ENCODE data around the gene DDX39B. TPM values are rescaled to one million over a fixed set of nuclear protein-coding genes. Genes with fewer than 3 reads are reported as not detected.
A peak's percentile ranks its signal among the peaks of the same experiment; 100 is the strongest.

DDX39B gene
- total RNA-seq, 2 experiments from 2014 or later, result 420 to 442 TPM

DNA sequence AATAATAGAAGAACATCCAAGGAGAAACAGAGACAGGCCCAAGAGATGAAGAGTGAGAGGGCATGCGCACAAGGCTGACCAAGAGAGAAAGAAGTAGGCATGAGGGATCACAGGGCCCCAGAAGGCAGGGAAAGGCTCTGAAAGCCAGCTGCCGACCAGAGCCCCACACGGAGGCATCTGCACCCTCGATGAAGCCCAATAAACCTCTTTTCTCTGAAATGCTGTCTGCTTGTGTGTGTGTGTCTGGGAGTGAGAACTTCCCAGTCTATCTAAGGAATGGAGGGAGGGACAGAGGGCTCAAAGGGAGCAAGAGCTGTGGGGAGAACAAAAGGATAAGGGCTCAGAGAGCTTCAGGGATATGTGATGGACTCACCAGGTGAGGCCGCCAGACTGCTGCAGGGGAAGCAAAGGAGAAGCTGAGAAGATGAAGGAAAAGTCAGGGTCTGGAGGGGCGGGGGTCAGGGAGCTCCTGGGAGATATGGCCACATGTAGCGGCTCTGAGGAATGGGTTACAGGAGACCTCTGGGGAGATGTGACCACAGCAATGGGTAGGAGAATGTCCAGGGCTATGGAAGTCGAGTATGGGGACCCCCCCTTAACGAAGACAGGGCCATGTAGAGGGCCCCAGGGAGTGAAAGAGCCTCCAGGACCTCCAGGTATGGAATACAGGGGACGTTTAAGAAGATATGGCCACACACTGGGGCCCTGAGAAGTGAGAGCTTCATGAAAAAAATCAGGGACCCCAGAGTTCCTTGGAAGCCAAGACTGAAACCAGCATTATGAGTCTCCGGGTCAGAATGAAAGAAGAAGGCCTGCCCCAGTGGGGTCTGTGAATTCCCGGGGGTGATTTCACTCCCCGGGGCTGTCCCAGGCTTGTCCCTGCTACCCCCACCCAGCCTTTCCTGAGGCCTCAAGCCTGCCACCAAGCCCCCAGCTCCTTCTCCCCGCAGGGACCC lies 32.6 kb upstream of the DDX39B start:
- H3K27ac Mint-ChIP-seq, result peak overlapping the region; percentile 59
- DNase-seq, result no peak
- no peaks in the 10 kb centered on the region for H3K9me3 Mint-ChIP-seq
- POLR2A ChIA-PET, result interaction anchor here (0.6 to 2.0 kb wide), 9 partner anchors 14 to 256 kb away, joined by 3 to 15 read pairs (median 5); partner anchors contain the start of genes DDX39B, NCR3 and NFKBIL1
- peaks cover 4% of the 10 kb centered on the region for H3K27me3 Mint-ChIP-seq
- H3K4me3 Mint-ChIP-seq, result peak overlapping the region; percentile 90
- peaks cover 94% of the 10 kb centered on the region for H3K4me1 Mint-ChIP-seq
- CTCF ChIA-PET, result interaction anchor here (0.7 to 18.9 kb wide), 9 partner anchors 11 to 352 kb away, joined by 3 to 576 read pairs (median 4); partner anchors contain the start of genes ATP6V1G2, DDX39B, LST1 and LTB
- H3K36me3 Mint-ChIP-seq (ENCODE audit: low read depth), result peaks cover 48% of the 10 kb centered on the region

DNA sequence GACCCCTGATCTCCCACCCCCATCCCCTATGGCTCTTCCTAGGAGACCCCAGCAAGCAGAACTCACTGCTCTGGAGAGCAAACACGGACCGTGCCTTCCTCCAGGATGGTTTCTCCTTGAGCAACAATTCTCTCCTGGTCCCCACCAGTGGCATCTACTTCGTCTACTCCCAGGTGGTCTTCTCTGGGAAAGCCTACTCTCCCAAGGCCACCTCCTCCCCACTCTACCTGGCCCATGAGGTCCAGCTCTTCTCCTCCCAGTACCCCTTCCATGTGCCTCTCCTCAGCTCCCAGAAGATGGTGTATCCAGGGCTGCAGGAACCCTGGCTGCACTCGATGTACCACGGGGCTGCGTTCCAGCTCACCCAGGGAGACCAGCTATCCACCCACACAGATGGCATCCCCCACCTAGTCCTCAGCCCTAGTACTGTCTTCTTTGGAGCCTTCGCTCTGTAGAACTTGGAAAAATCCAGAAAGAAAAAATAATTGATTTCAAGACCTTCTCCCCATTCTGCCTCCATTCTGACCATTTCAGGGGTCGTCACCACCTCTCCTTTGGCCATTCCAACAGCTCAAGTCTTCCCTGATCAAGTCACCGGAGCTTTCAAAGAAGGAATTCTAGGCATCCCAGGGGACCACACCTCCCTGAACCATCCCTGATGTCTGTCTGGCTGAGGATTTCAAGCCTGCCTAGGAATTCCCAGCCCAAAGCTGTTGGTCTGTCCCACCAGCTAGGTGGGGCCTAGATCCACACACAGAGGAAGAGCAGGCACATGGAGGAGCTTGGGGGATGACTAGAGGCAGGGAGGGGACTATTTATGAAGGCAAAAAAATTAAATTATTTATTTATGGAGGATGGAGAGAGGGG lies 31.7 kb upstream of the DDX39B start:
- ChIA-PET CTCF (interaction anchor here (1.2 to 18.9 kb wide), 5 partner anchors 22 to 79 kb away, joined by 4 to 576 read pairs (median 20); partner anchors contain the start of genes ATP6V1G2, DDX39B, LST1 and LTB), POLR2A (interaction anchor here (2.0 kb wide), 1 partner anchor 24 kb away, joined by 15 read pairs; no protein-coding TSS in a partner anchor)
- Mint-ChIP-seq H3K9me3 (no peaks in the 10 kb centered on the region), H3K27ac (peak overlapping the region; percentile 96), H3K4me1 (peaks cover 94% of the 10 kb centered on the region), H3K36me3 (ENCODE audit: low read depth) (peaks cover 38% of the 10 kb centered on the region), H3K4me3 (peak overlapping the region; percentile 90), H3K27me3 (peaks cover 6% of the 10 kb centered on the region)
- DNase-seq, result no peak

DNA sequence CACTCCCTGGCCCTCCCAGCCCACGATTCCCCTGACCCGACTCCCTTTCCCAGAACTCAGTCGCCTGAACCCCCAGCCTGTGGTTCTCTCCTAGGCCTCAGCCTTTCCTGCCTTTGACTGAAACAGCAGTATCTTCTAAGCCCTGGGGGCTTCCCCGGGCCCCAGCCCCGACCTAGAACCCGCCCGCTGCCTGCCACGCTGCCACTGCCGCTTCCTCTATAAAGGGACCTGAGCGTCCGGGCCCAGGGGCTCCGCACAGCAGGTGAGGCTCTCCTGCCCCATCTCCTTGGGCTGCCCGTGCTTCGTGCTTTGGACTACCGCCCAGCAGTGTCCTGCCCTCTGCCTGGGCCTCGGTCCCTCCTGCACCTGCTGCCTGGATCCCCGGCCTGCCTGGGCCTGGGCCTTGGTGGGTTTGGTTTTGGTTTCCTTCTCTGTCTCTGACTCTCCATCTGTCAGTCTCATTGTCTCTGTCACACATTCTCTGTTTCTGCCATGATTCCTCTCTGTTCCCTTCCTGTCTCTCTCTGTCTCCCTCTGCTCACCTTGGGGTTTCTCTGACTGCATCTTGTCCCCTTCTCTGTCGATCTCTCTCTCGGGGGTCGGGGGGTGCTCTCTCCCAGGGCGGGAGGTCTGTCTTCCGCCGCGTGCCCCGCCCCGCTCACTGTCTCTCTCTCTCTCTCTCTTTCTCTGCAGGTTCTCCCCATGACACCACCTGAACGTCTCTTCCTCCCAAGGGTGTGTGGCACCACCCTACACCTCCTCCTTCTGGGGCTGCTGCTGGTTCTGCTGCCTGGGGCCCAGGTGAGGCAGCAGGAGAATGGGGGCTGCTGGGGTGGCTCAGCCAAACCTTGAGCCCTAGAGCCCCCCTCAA lies 30.5 kb upstream of the DDX39B start, which contains the start of gene LTA:
Gene LTA, plus strand, starts transcription at position 249 of the 871 bp plus-strand sequence. Its CDS starts 454 bp downstream, at position 703.
- H3K27ac Mint-ChIP-seq, result peak within 1 kb of the TSS; percentile 96
- H3K4me1 Mint-ChIP-seq, result peaks cover 97% of the 10 kb centered on the region
- DNase-seq, result peak; percentile 75
- peaks cover 6% of the 10 kb centered on the region for H3K27me3 Mint-ChIP-seq
- H3K36me3 Mint-ChIP-seq (ENCODE audit: low read depth), result peaks cover 32% of the 10 kb centered on the region
- ChIA-PET CTCF (interaction anchor here (1.0 to 18.9 kb wide), 9 partner anchors 10 to 25 kb away, joined by 3 to 576 read pairs (median 23); partner anchors contain the start of genes ATP6V1G2, LST1, LTB and NCR3), POLR2A (no interaction called here)
- H3K4me3 Mint-ChIP-seq, result peak within 1 kb of the TSS; percentile 90
- no peaks in the 10 kb centered on the region for H3K9me3 Mint-ChIP-seq

DNA sequence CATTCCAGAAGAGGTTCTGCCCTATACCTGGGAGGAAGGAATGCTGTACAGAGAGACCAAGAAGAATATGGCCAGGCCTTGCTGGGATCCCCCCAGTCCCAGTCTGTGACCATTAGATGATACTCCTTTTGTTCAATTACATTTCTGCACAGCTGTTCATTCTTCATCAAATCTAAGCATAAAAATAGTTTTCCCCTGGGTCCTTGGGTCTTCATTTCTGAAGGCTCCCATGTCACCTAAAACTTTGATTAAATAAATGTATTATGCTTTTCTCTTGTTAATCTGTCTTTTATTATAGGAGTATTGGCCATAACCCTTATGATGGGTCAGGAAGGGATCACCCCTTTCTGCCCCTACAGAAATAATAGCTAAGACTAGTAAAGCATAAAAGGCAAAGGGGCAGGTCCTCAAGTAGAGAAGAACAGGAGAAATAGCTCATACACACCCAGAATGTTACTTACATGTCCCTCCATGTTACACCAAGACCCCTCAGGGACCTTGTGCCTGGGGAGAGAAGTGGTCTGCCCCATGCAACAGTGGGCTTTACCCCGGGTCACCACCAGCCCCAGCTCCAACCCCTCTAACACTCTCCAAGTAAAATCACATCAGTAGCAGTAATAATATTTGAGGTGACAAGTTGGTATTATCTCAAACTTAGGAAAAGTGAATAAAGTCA lies 28.2 kb upstream of the DDX39B start:
- ChIA-PET CTCF (interaction anchor here (0.5 to 6.7 kb wide), 8 partner anchors 10 to 359 kb away, joined by 3 to 60 read pairs (median 11); partner anchors contain the start of genes LST1, LTB, NCR3 and NFKBIL1), POLR2A (interaction anchor here (0.5 kb wide), 1 partner anchor 257 kb away, joined by 3 read pairs; the partner anchor contains the start of gene HSPA1B)
- H3K4me3 Mint-ChIP-seq, result no peak overlapping the region
- DNase-seq, result no peak
- no peak overlapping the region for H3K27ac Mint-ChIP-seq
- H3K4me1 Mint-ChIP-seq, result peaks cover 82% of the 10 kb centered on the region
- H3K9me3 Mint-ChIP-seq, result no peaks in the 10 kb centered on the region
- peaks cover 20% of the 10 kb centered on the region for H3K36me3 Mint-ChIP-seq (ENCODE audit: low read depth)
- H3K27me3 Mint-ChIP-seq, result peaks cover 14% of the 10 kb centered on the region

GRCh38 chr6:31568537-31568961 lies 26.7 kb upstream of the DDX39B start:
- Mint-ChIP-seq H3K4me3 (peak overlapping the region; percentile 3), H3K9me3 (no peaks in the 10 kb centered on the region), H3K27me3 (peaks cover 21% of the 10 kb centered on the region), H3K4me1 (peaks cover 74% of the 10 kb centered on the region), H3K27ac (peak overlapping the region; percentile 75), H3K36me3 (ENCODE audit: low read depth) (peaks cover 22% of the 10 kb centered on the region)
- peak; percentile 87 for DNase-seq
- CTCF ChIA-PET, result interaction anchor here (0.7 to 6.7 kb wide), 9 partner anchors 9 to 92 kb away, joined by 3 to 60 read pairs (median 9); partner anchors contain the start of genes C6orf47, LST1, LTB and NCR3
- POLR2A ChIA-PET, result interaction anchor here (0.5 to 1.9 kb wide), 5 partner anchors 9 to 371 kb away, joined by 3 to 4 read pairs (median 3); partner anchors contain the start of gene LTB

DNA sequence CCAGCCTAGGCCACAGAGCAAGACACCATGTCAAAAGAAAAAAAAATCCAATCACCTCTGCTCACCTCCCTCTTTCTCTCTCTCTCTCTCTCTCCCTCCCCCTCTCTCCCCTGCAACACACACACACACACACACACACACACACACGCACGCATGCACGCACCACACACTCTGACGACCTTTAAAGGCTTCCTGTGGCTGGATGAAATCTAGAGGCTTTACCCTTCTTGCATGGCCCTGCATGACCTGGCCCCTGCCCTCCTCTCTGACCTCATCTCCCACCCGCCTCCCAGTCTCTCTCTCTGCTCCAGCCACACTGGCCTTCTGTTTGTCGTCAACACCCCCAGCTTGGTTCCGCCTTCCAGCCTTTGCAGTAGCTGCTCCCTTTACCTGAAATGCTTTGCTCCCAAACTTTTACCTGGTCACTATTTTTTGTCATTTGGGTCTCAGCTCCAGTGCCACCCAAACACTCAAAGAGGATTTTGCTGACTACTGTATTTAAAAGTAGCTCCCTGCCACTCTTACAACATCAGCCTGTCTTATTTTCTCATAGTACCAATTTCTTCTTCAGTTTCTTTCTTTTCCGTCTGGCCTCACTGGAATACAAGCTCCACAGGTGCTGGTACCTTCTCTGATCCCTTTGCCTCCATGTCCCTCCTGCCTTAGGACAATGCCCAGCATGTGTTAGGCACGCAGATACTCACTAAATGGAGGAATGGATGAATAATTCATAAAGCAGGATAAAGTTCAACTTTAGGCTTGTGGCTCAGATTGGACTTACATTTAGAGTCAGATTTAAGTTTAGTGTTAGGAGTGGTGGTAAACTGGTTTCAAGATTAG lies 25.9 kb upstream of the DDX39B start:
- Mint-ChIP-seq H3K27me3 (peaks cover 27% of the 10 kb centered on the region), H3K4me1 (peaks cover 71% of the 10 kb centered on the region), H3K4me3 (peak overlapping the region; percentile 3), H3K9me3 (no peaks in the 10 kb centered on the region), H3K27ac (peak overlapping the region; percentile 75), H3K36me3 (ENCODE audit: low read depth) (peaks cover 25% of the 10 kb centered on the region)
- ChIA-PET CTCF (interaction anchor here (0.7 to 6.7 kb wide), 9 partner anchors 10 to 93 kb away, joined by 3 to 60 read pairs (median 9); partner anchors contain the start of genes C6orf47, LST1, LTB and NCR3), POLR2A (interaction anchor here (0.5 to 1.9 kb wide), 4 partner anchors 8 to 370 kb away, joined by 3 to 4 read pairs (median 4); partner anchors contain the start of gene LTB)
- peak; percentile 27 for DNase-seq

GRCh38 chr6:31560697-31561058 lies 18.9 kb upstream of the DDX39B start:
- Mint-ChIP-seq H3K4me3 (peak overlapping the region; percentile 62), H3K9me3 (no peaks in the 10 kb centered on the region), H3K27ac (no peak overlapping the region), H3K27me3 (peaks cover 26% of the 10 kb centered on the region), H3K36me3 (ENCODE audit: low read depth) (peaks cover 64% of the 10 kb centered on the region), H3K4me1 (peaks cover 77% of the 10 kb centered on the region)
- ChIA-PET POLR2A (interaction anchor here (0.9 kb wide), 1 partner anchor 15 kb away, joined by 3 read pairs; the partner anchor contains the start of gene TNF), CTCF (interaction anchor here (3.0 to 23.4 kb wide), 6 partner anchors 10 to 38 kb away, joined by 14 to 497 read pairs (median 21); partner anchors contain the start of genes LTA, LTB, NCR3 and TNF)
- DNase-seq, result no peak

GRCh38 chr6:31559958-31560696 lies 18.3 kb upstream of the DDX39B start:
- DNase-seq, result peak; percentile 66
- Mint-ChIP-seq H3K4me3 (peak overlapping the region; percentile 62), H3K27me3 (peaks cover 21% of the 10 kb centered on the region), H3K4me1 (peaks cover 73% of the 10 kb centered on the region), H3K9me3 (no peaks in the 10 kb centered on the region), H3K27ac (peak overlapping the region; percentile 89), H3K36me3 (ENCODE audit: low read depth) (peaks cover 59% of the 10 kb centered on the region)
- POLR2A ChIA-PET, result interaction anchor here (0.5 to 1.6 kb wide), 4 partner anchors 8 to 27 kb away, joined by 3 to 6 read pairs (median 4); partner anchors contain the start of gene TNF
- CTCF ChIA-PET, result interaction anchor here (0.6 to 23.4 kb wide), 8 partner anchors 10 to 39 kb away, joined by 3 to 497 read pairs (median 16); partner anchors contain the start of genes LST1, LTA, LTB and NCR3

DNA sequence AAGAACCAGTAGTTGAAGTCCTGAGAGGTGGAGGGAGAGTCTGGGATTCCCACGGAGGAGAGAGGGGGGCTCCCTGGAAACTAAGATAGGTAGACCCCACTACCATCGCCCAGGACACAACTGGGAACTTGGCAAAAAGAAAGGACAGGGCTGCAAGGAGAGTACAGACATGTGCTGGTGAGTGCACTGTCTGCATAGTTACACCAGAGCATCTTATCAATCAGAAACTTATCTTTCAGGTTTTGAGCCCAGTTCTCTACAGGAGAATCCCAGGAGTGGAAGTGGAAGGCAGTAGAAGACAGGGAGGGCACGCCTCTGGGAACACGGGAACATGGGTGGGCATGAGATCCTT lies 17.8 kb upstream of the DDX39B start:
- Mint-ChIP-seq H3K27ac (peak overlapping the region; percentile 89), H3K4me1 (peaks cover 72% of the 10 kb centered on the region), H3K27me3 (peaks cover 15% of the 10 kb centered on the region), H3K36me3 (ENCODE audit: low read depth) (peaks cover 53% of the 10 kb centered on the region), H3K4me3 (peak overlapping the region; percentile 62), H3K9me3 (no peaks in the 10 kb centered on the region)
- no peak for DNase-seq
- ChIA-PET POLR2A (interaction anchor here (0.5 to 1.6 kb wide), 4 partner anchors 9 to 28 kb away, joined by 3 to 6 read pairs (median 4); no protein-coding TSS in a partner anchor), CTCF (interaction anchor here (1.3 to 23.4 kb wide), 8 partner anchors 9 to 39 kb away, joined by 3 to 497 read pairs (median 16); partner anchors contain the start of genes LTA, LTB, NCR3 and TNF)

All from activated CD4-positive, alpha-beta T cell treated with anti-CD3 and anti-CD28 coated beads, Interleukin-2, amount 10 ng/mL, durations not matched to agents 7 days and 5 days (primary cell).